Keratinocyte (primary cell): ENCODE data around the gene TDRD3. TPM values are rescaled to one million over a fixed set of nuclear protein-coding genes. Genes with fewer than 3 reads are reported as not detected.

Experiments
- DNase-seq: peaks from one replicate; pipeline ENCODE4 v3.0.0-alpha.2; 2011; ENCODE audit warnings: low read depth, missing footprints, low spot score
- FAIRE-seq: peaks from 2 replicates; lab custom pipeline; 2011; peaks lifted over from hg19 to GRCh38; lab: Jason Lieb, UNC
- H2AFZ ChIP-seq: 2 replicates; pipeline ENCODE4 v1.6.0; 2012; ENCODE audit warnings: low read length, control low read depth, inconsistent platforms; ENCODE audit not compliant: control insufficient read depth
- H3K27ac ChIP-seq: 2 replicates; pipeline ENCODE4 v1.5.1; 2011; ENCODE audit warnings: low read length; ENCODE audit not compliant: control insufficient read depth, insufficient read depth
- H3K27me3 ChIP-seq: 3 replicates; pipeline ENCODE4 v1.6.0; 2011; ENCODE audit warnings: low read length; ENCODE audit not compliant: control insufficient read depth, insufficient read depth; ENCODE audit errors: extremely low read depth
- H3K36me3 ChIP-seq, 2 experiments: 2 replicates in 1 of 2; 3 replicates in 1 of 2; pipeline ENCODE4 v1.5.1; 2011; ENCODE audit warnings: low read length in 2 of 2, mild to moderate bottlenecking in 1 of 2; ENCODE audit not compliant: control insufficient read depth in 2 of 2, insufficient read depth in 2 of 2; ENCODE audit errors: extremely low read depth in 1 of 2
- H3K4me1 ChIP-seq: 3 replicates; pipeline ENCODE4 v1.5.1; 2011; ENCODE audit warnings: low read length; ENCODE audit not compliant: control insufficient read depth, insufficient read depth; ENCODE audit errors: extremely low read depth
- H3K4me2 ChIP-seq: 3 replicates; pipeline ENCODE4 v1.6.0; 2011; ENCODE audit warnings: low read depth, low read length; ENCODE audit not compliant: control insufficient read depth, insufficient read depth; ENCODE audit errors: extremely low read depth
- H3K4me3 ChIP-seq, 3 experiments: fragments of 200-600 bp in 1 of 3; sonication (generic) in 1 of 3; 2 replicates in 2 of 3; 3 replicates in 1 of 3; pipeline ENCODE4 v1.5.1; 2011 to 2016; ENCODE audit warnings: low read length in 3 of 3, mild to moderate bottlenecking in 3 of 3, control low read depth in 2 of 3, inconsistent platforms in 1 of 3, low read depth in 1 of 3, mixed read lengths in 1 of 3, mixed run types in 1 of 3, moderate library complexity in 1 of 3; ENCODE audit not compliant: control insufficient read depth in 2 of 3, insufficient read depth in 2 of 3; ENCODE audit errors: extremely low read depth in 1 of 3
- H3K79me2 ChIP-seq: 2 replicates; pipeline ENCODE4 v1.6.0; 2012; ENCODE audit warnings: low read length; ENCODE audit not compliant: control insufficient read depth, insufficient read depth
- H3K9ac ChIP-seq: 3 replicates; pipeline ENCODE4 v1.6.0; 2011; ENCODE audit warnings: low read length; ENCODE audit not compliant: control insufficient read depth, insufficient read depth; ENCODE audit errors: extremely low read depth
- H3K9me1 ChIP-seq: 3 replicates; pipeline ENCODE4 v1.6.0; 2011; ENCODE audit warnings: low read length; ENCODE audit not compliant: control insufficient read depth, insufficient read depth; ENCODE audit errors: extremely low read depth
- H3K9me3 ChIP-seq: 2 replicates; pipeline ENCODE4 v1.5.1; 2012; ENCODE audit warnings: low read depth, low read length; ENCODE audit not compliant: control insufficient read depth
- H4K20me1 ChIP-seq: 3 replicates; pipeline ENCODE4 v1.6.0; 2011; ENCODE audit warnings: low read length; ENCODE audit not compliant: control insufficient read depth, insufficient read depth; ENCODE audit errors: extremely low read depth
- CTCF ChIP-seq, 3 experiments: IDR thresholded peaks in 1 of 3; conservative IDR thresholded peaks in 1 of 3; optimal IDR thresholded peaks in 1 of 3; 2 replicates in 2 of 3; 3 replicates in 1 of 3; pipeline versions ENCODE3 to v1.5.1; 2011; ENCODE audit warnings: low read length in 3 of 3, mild to moderate bottlenecking in 3 of 3, moderate library complexity in 2 of 3, control low read depth in 1 of 3, inconsistent platforms in 1 of 3; ENCODE audit not compliant: insufficient read depth in 2 of 3; ENCODE audit errors: extremely low read depth in 1 of 3
- EZH2 ChIP-seq: IDR thresholded peaks from one replicate; pipeline ENCODE4 v1.6.1; 2012; ENCODE audit warnings: inconsistent platforms, mild to moderate bottlenecking, low read length, moderate library complexity
- dilution Hi-C: fragments of 300-500 bp; cut with MboI; formaldehyde crosslinking; loops from one replicate; pipeline ENCODE4 v1.7.0; 2020; ENCODE audit warnings: low sequenced_read_pairs; ENCODE audit not compliant: extremely low pct_ligation_motif_present
- polyA plus RNA-seq, 5 experiments: library from polyadenylated mRNA; depleted of rRNA in 3 of 5; stranded (reverse) in 3 of 5; stranded (forward) in 1 of 5; unstranded in 1 of 5; fragments of >200 nt; gene quantifications; 1 replicate in 1 of 5; 2 replicates in 3 of 5; 3 replicates in 1 of 5; pipeline versions ENCODE4 v1.2.1 to v1.2.3, GENCODE V29; 2011 to 2012; ENCODE audit warnings: missing spikeins in 2 of 5, low read depth in 1 of 5, low replicate concordance in 1 of 5

TDRD3 gene
- polyA plus RNA-seq, 1 donor (not counting 4 experiments of a cell fraction or from before 2014, with no cell fraction given): 10.7 TPM

GRCh38 chr13:60577761-60578160 lies 180.7 kb downstream of the TDRD3 start:
- no peak overlapping the region for H2AFZ ChIP-seq
- no peaks in the 10 kb centered on the region for H3K79me2 ChIP-seq
- H3K36me3 ChIP-seq: no peaks in the 10 kb centered on the region
- H3K9me1 ChIP-seq: no peaks in the 10 kb centered on the region
- H3K9me3 ChIP-seq: no peaks in the 10 kb centered on the region
- no peaks in the 10 kb centered on the region for H3K4me1 ChIP-seq
- no peak for DNase-seq
- H3K4me2 ChIP-seq: no peak overlapping the region
- no peak overlapping the region for H3K27ac ChIP-seq
- dilution Hi-C loops: no loop called here
- H3K9ac ChIP-seq: no peak overlapping the region
- H3K4me3 ChIP-seq: no peak overlapping the region
- no peak for TF ChIP-seq CTCF (optimal IDR thresholded peaks at IDR 0.05 in 1 of 3, IDR thresholded peaks at IDR 0.05 in 1 of 3, conservative IDR thresholded peaks at IDR 0.05 in 1 of 3; ENCODE audit: extremely low read depth in 1 of 3, insufficient read depth in 2 of 3, low read length in 3 of 3)
- TF ChIP-seq EZH2: no peak
- H3K27me3 ChIP-seq: no peaks in the 10 kb centered on the region
- no peak for FAIRE-seq
- H4K20me1 ChIP-seq: no peaks in the 10 kb centered on the region

- Histone ChIP-seq H3K27ac (no peak overlapping the region), H2AFZ (no peak overlapping the region)
- no peak for DNase-seq
Observed at GRCh38 chr13:60583196-60583888, 186.3 kb downstream of the TDRD3 start.

More at GRCh38 chr13:60583196-60583888, 186.3 kb downstream of the TDRD3 start:
- TF ChIP-seq EZH2: no peak
- no peak for TF ChIP-seq CTCF (optimal IDR thresholded peaks at IDR 0.05 in 1 of 3, IDR thresholded peaks at IDR 0.05 in 1 of 3, conservative IDR thresholded peaks at IDR 0.05 in 1 of 3; ENCODE audit: extremely low read depth in 1 of 3, insufficient read depth in 2 of 3, low read length in 3 of 3)
- no peaks in the 10 kb centered on the region for H3K79me2 ChIP-seq
- dilution Hi-C loops: no loop called here
- no peaks in the 10 kb centered on the region for H3K36me3 ChIP-seq
- H3K27me3 ChIP-seq: no peaks in the 10 kb centered on the region
- H3K4me1 ChIP-seq: no peaks in the 10 kb centered on the region
- no peaks in the 10 kb centered on the region for H3K9me3 ChIP-seq
- no peak overlapping the region for H3K4me3 ChIP-seq
- H3K9me1 ChIP-seq: no peaks in the 10 kb centered on the region
- no peak overlapping the region for H3K9ac ChIP-seq
- H3K4me2 ChIP-seq: no peak overlapping the region
- H4K20me1 ChIP-seq: no peaks in the 10 kb centered on the region
- no peak for FAIRE-seq
